Upper lobe of right lung (tissue), 1 donor: ENCODE data around the gene WDR5. TPM values are rescaled to one million over a fixed set of nuclear protein-coding genes. Genes with fewer than 3 reads are reported as not detected.

Source experiments
- ATAC-seq: fragments of 200-7000 bp; cut with Tn5 transposase; one replicate; pipeline ENCODE4 v1.9.1; 2020; ENCODE audit warnings: mild to moderate bottlenecking, moderate library complexity
- DNase-seq: peaks from one replicate; pipeline ENCODE4 v3.0.0-alpha.2; 2020
- H3K27ac ChIP-seq: fragments of 200-600 bp; one replicate; pipeline ENCODE4 v1.8.0; 2022
- H3K27me3 ChIP-seq: fragments of 200-600 bp; one replicate; pipeline ENCODE4 v1.8.0; 2022; ENCODE audit warnings: mild to moderate bottlenecking
- H3K36me3 ChIP-seq: fragments of 200-600 bp; one replicate; pipeline ENCODE4 v1.8.0; 2022
- H3K4me1 ChIP-seq: fragments of 200-600 bp; one replicate; pipeline ENCODE4 v1.8.0; 2022
- H3K4me3 ChIP-seq: fragments of 200-600 bp; one replicate; pipeline ENCODE4 v1.8.0; 2022; ENCODE audit warnings: mild to moderate bottlenecking
- H3K9me3 ChIP-seq: fragments of 200-600 bp; one replicate; pipeline ENCODE4 v1.8.0; 2022
- intact Hi-C: fragments of 100-400 bp; cut with DNase I; formaldehyde crosslinking; loops from one replicate; pipeline ENCODE4 v1.11.0; 2022
- total RNA-seq: library from RNA; stranded (reverse); fragmentation: NEBNext Ultra II Directional; extraction: Animal tissue kit (Norgen Biotek cat#: 25700); gene quantifications from one replicate; pipeline ENCODE4 v1.2.1, GENCODE V29; 2021
- TF ChIP-seq, protein P1 (sequence below): fragments of 200-600 bp; IDR thresholded peaks from one replicate; pipeline ENCODE4 v1.8.0; 2022; ENCODE audit warnings: antibody characterized with exemption
- donor health status: DM: no; HTN: yes; CAD: no; lungs with severe emphysema.

WDR5 gene
- total RNA-seq, 1 donor from 2014 or later, result 26.6 TPM

DNA sequence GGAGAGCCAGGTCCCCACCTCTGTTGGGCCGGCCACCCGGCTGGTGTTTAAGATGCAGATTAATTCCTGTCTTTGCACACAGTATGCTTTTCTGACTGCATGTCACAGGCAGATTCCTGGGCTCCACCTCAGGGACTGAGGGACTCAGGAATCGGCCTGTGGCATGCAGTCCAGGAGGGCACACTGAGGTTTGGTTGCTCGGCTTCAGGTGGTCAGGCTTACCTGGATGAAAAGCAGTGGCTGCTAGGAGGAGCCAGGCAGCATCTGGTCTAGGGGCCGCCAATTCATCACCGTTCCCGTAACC lies 1.1 kb downstream of the WDR5 start:
- H3K36me3 ChIP-seq, result peaks cover 20% of the 10 kb centered on the region
- intact Hi-C loops, result no loop called here
- no peak overlapping the region for H3K27ac ChIP-seq
- H3K4me1 ChIP-seq, result peaks cover 34% of the 10 kb centered on the region
- TF ChIP-seq, protein P1, sequence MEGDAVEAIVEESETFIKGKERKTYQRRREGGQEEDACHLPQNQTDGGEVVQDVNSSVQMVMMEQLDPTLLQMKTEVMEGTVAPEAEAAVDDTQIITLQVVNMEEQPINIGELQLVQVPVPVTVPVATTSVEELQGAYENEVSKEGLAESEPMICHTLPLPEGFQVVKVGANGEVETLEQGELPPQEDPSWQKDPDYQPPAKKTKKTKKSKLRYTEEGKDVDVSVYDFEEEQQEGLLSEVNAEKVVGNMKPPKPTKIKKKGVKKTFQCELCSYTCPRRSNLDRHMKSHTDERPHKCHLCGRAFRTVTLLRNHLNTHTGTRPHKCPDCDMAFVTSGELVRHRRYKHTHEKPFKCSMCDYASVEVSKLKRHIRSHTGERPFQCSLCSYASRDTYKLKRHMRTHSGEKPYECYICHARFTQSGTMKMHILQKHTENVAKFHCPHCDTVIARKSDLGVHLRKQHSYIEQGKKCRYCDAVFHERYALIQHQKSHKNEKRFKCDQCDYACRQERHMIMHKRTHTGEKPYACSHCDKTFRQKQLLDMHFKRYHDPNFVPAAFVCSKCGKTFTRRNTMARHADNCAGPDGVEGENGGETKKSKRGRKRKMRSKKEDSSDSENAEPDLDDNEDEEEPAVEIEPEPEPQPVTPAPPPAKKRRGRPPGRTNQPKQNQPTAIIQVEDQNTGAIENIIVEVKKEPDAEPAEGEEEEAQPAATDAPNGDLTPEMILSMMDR, result no peak
- ATAC-seq (no peak), DNase-seq (no peak)
- no peaks in the 10 kb centered on the region for H3K9me3 ChIP-seq
- H3K27me3 ChIP-seq, result no peaks in the 10 kb centered on the region
- peak overlapping the region; percentile 82 for H3K4me3 ChIP-seq

DNA sequence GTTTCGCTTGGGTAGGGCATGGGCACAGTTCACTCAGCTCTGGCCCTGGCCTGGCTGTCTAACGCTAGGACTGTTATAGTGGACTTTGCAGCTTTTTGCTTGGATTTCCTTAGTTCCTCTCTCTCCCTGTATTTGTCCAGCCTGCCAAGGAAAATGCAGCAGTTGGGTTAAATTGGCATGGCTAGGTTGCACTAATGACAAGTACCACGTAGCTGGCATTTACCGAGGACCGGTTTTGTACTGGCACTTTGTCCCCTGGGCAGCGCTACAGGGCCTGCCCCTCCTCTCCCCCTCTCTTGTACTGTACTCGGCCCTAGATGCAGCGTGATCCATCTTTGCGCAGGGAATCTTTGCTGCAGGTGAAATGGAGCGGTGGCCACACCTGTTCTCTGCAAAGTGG lies 2.4 kb downstream of the WDR5 start:
- TF ChIP-seq, protein P1, result no peak
- H3K4me1 ChIP-seq, result peaks cover 34% of the 10 kb centered on the region
- peaks cover 33% of the 10 kb centered on the region for H3K36me3 ChIP-seq
- intact Hi-C loops, result no loop called here
- H3K4me3 ChIP-seq, result no peak overlapping the region
- no peak overlapping the region for H3K27ac ChIP-seq
- no peak for DNase-seq
- no peaks in the 10 kb centered on the region for H3K27me3 ChIP-seq
- H3K9me3 ChIP-seq, result no peaks in the 10 kb centered on the region
- peak; percentile 2 for ATAC-seq

DNA sequence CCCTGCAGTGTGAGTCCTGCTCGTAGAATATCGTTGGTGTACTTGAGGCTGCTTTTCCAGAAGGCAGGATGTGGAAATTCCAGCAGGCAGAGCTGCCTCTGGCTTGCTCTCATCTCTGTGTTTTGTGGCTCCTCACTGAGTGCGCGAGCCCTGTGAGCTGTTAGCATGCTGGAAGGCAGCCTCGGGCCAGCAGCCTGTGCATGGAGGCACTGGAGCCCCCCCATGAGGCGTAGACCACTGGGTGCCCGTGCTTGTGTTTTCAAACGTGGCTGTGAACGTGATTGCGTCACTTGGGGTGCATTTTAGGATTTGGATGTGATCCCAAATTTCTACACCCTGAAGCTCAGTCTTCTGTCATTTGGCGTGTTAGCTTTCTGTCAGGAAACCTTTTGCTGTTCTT lies 3.2 kb downstream of the WDR5 start:
- no peak for DNase-seq
- ATAC-seq, result no peak
- Histone ChIP-seq H3K36me3 (peaks cover 39% of the 10 kb centered on the region), H3K27me3 (no peaks in the 10 kb centered on the region), H3K27ac (no peak overlapping the region), H3K9me3 (no peaks in the 10 kb centered on the region), H3K4me3 (no peak overlapping the region), H3K4me1 (peaks cover 33% of the 10 kb centered on the region)
- intact Hi-C loops, result no loop called here
- TF ChIP-seq, protein P1, result no peak

- H3K4me3 ChIP-seq, result no peak overlapping the region
- DNase-seq, result no peak
- intact Hi-C loops, result no loop called here
- H3K27me3 ChIP-seq, result no peaks in the 10 kb centered on the region
- H3K36me3 ChIP-seq, result peaks cover 65% of the 10 kb centered on the region
- ATAC-seq, result no peak
- TF ChIP-seq, protein P1, result no peak
- no peak overlapping the region for H3K27ac ChIP-seq
- no peaks in the 10 kb centered on the region for H3K9me3 ChIP-seq
- H3K4me1 ChIP-seq, result peaks cover 22% of the 10 kb centered on the region
These were observed 6.0 kb downstream of the WDR5 start for GRCh38 chr9:134141906-134142305.

DNA sequence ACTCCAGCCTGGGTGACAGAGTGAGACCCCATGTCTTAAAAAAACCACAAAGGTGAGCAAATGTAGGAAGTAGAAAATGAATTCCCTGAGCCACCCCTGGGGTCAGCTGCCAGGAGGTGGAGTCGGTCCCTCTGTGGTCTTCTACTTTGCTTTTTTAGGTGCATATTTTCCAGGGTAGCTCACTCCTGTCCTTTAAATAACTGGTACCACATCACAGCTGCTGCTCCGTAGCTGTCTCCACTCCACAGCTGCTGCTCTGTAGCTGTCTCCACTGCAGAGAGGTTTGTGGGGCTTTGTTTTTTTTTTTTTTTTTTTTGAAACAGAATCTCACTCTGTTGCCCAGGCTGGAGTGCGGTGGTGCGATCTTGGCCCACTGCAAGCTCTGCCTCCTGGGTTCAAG lies 8.9 kb downstream of the WDR5 start:
- Histone ChIP-seq H3K27me3 (no peaks in the 10 kb centered on the region), H3K4me3 (no peak overlapping the region), H3K36me3 (peaks cover 92% of the 10 kb centered on the region), H3K4me1 (no peaks in the 10 kb centered on the region), H3K9me3 (no peaks in the 10 kb centered on the region), H3K27ac (no peak overlapping the region)
- no peak for ATAC-seq
- DNase-seq, result no peak
- intact Hi-C loops, result no loop called here
- TF ChIP-seq, protein P1, result no peak

DNA sequence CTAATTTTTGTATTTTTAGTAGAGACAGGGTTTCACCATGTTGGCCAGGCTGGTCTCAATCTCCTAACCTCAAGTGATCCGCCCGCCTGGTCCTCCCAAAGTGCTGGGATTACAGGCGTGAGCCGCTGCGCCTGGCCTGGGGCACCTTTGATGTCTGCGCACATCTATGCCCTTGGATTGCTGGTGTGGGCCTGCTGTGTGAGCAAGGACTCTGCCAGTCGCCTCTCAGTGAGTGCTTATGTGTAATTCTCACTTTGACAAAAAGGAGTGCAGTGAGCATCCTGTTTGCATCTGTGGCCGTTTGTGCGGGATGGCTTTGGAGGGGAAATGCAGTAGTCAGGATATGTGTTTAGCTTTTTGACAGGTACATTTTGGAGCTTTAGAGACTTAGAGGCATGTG lies 9.4 kb downstream of the WDR5 start:
- Histone ChIP-seq H3K27me3 (no peaks in the 10 kb centered on the region), H3K9me3 (no peaks in the 10 kb centered on the region), H3K27ac (no peak overlapping the region), H3K36me3 (peaks cover 93% of the 10 kb centered on the region), H3K4me3 (no peak overlapping the region), H3K4me1 (no peaks in the 10 kb centered on the region)
- DNase-seq (no peak), ATAC-seq (no peak)
- intact Hi-C loops, result no loop called here
- TF ChIP-seq, protein P1, result no peak
